GM10248 (cell line): Measurements from ENCODE around the gene NAA25.
"Not testable (repeated sequence)": the region's sequence is repeated elsewhere in the genome, so short reads cannot be mapped to it uniquely, and the experiment has no call there.

Source experiments
- CTCF ChIA-PET: fragments of 300-600 bp; sonication (Branson Sonifier 250); formaldehyde crosslinking; extraction: SDS; loops from one replicate; lab custom pipeline; 2021; ENCODE audit warnings: antibody characterized with exemption; lab: Yijun Ruan, JAX
- POLR2A ChIA-PET: fragments of 350-650 bp; sonication (Branson Sonifier 250); formaldehyde crosslinking; extraction: SDS; loops from one replicate; lab custom pipeline; 2020; ENCODE audit warnings: antibody characterized with exemption; lab: Yijun Ruan, JAX
- DNase-seq: peaks from one replicate; pipeline ENCODE4 v3.0.0; 2012; ENCODE audit errors: extremely low spot score
- CTCF ChIP-seq: IDR thresholded peaks from 2 replicates; pipeline ENCODE4 v1.5.1; 2012; ENCODE audit warnings: mild to moderate bottlenecking, low read depth; ENCODE audit errors: extremely low read depth, missing control alignments, control extremely low read depth

Gene NAA25

DNA sequence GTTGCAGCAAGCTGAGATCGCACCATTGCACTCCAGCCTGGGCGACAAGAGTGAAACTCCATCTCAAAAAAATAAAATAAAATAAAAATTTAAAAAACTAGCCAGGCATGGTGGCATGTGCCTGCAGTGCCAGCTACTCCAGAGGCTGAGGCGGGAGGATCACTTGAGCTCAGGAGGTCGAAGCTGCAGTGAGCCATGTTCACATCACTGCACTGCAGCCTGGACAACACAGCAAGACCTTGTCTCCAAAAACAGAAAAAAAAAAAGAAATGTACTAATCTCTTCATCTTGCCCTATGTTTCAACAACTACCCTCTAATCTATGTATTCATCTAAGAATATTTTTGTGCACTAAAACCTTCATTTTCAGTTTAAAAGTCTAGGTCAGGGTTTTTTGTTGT is 6.5 kb downstream of the NAA25 start:
- no peak for DNase-seq
- POLR2A ChIA-PET, result no interaction called here
- TF ChIP-seq CTCF, result no peak
- CTCF ChIA-PET, result interaction anchor here (1.3 kb wide), 1 partner anchor 16 kb away, joined by 4 read pairs; no protein-coding TSS in a partner anchor

DNA sequence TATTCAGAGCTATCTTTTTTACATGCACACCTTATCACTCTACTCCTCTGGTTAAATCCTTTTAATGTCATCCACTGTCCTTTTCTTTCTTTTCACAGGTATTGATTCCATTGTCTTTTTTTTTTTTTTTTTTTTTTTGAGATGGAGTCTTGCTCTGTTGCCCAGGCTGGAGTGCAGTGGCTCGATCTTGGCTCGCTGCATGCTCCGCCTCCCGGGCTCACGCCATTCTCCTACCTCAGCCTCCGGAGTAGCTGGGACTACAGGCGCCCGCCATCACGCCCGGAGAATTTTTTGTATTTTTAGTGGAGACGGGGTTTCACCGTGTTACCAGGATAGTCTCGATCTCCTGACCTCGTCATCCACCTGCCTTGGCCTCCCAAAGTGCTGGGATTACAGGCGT is 8.1 kb downstream of the NAA25 start:
- CTCF ChIA-PET, result interaction anchor here (1.2 kb wide), 1 partner anchor 29 kb away, joined by 3 read pairs; no protein-coding TSS in a partner anchor
- not testable (repeated sequence) for DNase-seq
- POLR2A ChIA-PET, result interaction anchor here (0.6 to 0.7 kb wide), 2 partner anchors 20 to 74 kb away, joined by 4 to 8 read pairs; no protein-coding TSS in a partner anchor

DNA sequence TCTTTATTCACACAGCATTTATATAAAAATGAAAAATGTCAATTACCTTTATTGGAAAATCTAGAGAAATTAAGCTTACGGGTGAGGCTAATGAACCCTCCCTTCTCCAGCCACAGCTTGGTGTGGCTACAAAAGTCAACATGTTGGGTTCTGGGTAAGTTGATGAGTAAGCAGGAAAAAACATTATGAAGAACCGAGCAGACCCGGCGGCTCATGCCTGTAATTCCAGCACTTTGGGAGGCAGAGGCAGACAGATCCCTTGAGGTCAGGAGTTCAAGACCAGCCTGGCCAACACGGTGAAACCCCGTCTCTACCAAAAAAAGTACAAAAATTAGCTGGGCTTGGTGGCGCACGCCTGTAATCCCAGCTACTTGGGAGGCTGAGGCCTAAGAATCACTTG is 10.9 kb downstream of the NAA25 start:
- POLR2A ChIA-PET, result interaction anchor here (0.7 to 1.8 kb wide), 2 partner anchors 12 to 28 kb away, joined by 4 to 6 read pairs; partner anchors contain the start of gene TRAFD1
- DNase-seq, result no peak
- TF ChIP-seq CTCF, result no peak
- CTCF ChIA-PET, result interaction anchor here (1.1 to 2.8 kb wide), 5 partner anchors 8 to 94 kb away, joined by 3 to 10 read pairs (median 4); partner anchors contain the start of genes NAA25 and TRAFD1

- no peak for TF ChIP-seq CTCF
- CTCF ChIA-PET, result interaction anchor here (1.6 to 2.8 kb wide), 2 partner anchors 9 to 11 kb away, joined by 7 to 10 read pairs; partner anchors contain the start of gene NAA25
- POLR2A ChIA-PET, result interaction anchor here (1.8 kb wide), 1 partner anchor 29 kb away, joined by 6 read pairs; the partner anchor contains the start of gene TRAFD1
- no peak for DNase-seq
Measured at GRCh38 chr12:112096667-112097066, 11.9 kb downstream of the NAA25 start.

GRCh38 chr12:112096070-112096469 is 12.5 kb downstream of the NAA25 start:
- POLR2A ChIA-PET, result interaction anchor here (1.8 kb wide), 1 partner anchor 30 kb away, joined by 6 read pairs; the partner anchor contains the start of gene TRAFD1

GRCh38 chr12:112091563-112091962 is 17.0 kb downstream of the NAA25 start:
- ChIA-PET CTCF (no interaction called here), POLR2A (interaction anchor here (0.6 to 0.8 kb wide), 2 partner anchors 77 to 313 kb away, joined by 3 to 5 read pairs; no protein-coding TSS in a partner anchor)
- TF ChIP-seq CTCF, result no peak
- no peak for DNase-seq

More at GRCh38 chr12:112096070-112096469, 12.5 kb downstream of the NAA25 start:
- TF ChIP-seq CTCF, result no peak
- peak; percentile 71 for DNase-seq
- CTCF ChIA-PET, result interaction anchor here (1.6 to 2.8 kb wide), 2 partner anchors 10 to 12 kb away, joined by 7 to 10 read pairs; partner anchors contain the start of gene NAA25

DNA sequence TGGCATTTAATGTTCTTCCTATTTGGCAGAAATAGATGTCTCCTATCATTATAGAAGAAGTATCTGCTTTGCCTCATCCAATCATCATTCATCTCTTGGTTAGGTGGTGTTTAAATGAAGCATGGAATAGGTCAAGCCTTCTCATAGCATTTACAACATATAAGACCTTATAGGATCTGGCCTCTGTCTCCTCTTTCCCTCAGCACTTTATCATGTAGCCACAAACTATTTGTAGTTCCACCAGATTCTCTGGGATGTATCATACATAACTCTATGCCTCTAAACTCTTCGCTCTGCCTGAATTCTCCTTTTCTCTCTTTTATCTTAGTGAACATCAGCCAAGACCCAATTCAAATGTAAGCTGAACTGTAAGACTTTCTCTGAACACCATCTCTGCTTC is 20.7 kb downstream of the NAA25 start:
- CTCF ChIA-PET, result interaction anchor here (1.0 kb wide), 1 partner anchor 11 kb away, joined by 3 read pairs; no protein-coding TSS in a partner anchor
- TF ChIP-seq CTCF, result no peak
- POLR2A ChIA-PET, result no interaction called here
- no peak for DNase-seq
